ENCODE measurements around the gene ZBTB9.

Gene ZBTB9

GRCh38 chr6:33419580-33420490 lies 34.5 kb upstream of the ZBTB9 start, which contains the start of gene SYNGAP1:
SYNGAP1 (plus strand) TSS chr6:33420065; CDS start chr6:33420265, 200 bp downstream.
- Histone ChIP-seq H3K4me3 (ENCODE audit: low read length in 2 of 2) (peak within 1 kb of the TSS in 1 of 2 donors; percentile 87), H3K27me3 (ENCODE audit: control insufficient read depth in 2 of 2, insufficient read depth in 2 of 2, low read length in 2 of 2) (no peaks in the 10 kb centered on the region), H3K9me3 (ENCODE audit: control insufficient read depth in 2 of 2, low read length in 2 of 2) (no peaks in the 10 kb centered on the region), H3K36me3 (ENCODE audit: control insufficient read depth in 2 of 2, insufficient read depth in 2 of 2, low read length in 2 of 2) (peaks cover 12 to 15% of the 10 kb centered on the region in 2 donors), H3K9ac (ENCODE audit: low read depth in 1 of 2, low read length in 2 of 2) (peak within 1 kb of the TSS; percentile 0 to 42), H3K27ac (ENCODE audit: low read depth in 2 of 2, low read length in 2 of 2) (peak within 1 kb of the TSS; percentile 12 to 41), H3K4me1 (ENCODE audit: control insufficient read depth in 2 of 2, insufficient read depth in 2 of 2, low read length in 2 of 2) (peaks cover 29 to 36% of the 10 kb centered on the region in 2 donors)

GRCh38 chr6:33420491-33421343 lies 33.7 kb upstream of the ZBTB9 start:
- no peak overlapping the region for H3K9ac ChIP-seq (ENCODE audit: low read depth in 1 of 2, low read length in 2 of 2)
- no peak overlapping the region for H3K27ac ChIP-seq (ENCODE audit: low read depth in 2 of 2, low read length in 2 of 2)

GRCh38 chr6:33421344-33421643 lies 33.1 kb upstream of the ZBTB9 start:
- Histone ChIP-seq H3K4me3 (ENCODE audit: low read length in 2 of 2) (no peak overlapping the region), H3K36me3 (ENCODE audit: control insufficient read depth in 2 of 2, insufficient read depth in 2 of 2, low read length in 2 of 2) (peaks cover 0 to 3% of the 10 kb centered on the region in 2 donors), H3K9ac (ENCODE audit: low read depth in 1 of 2, low read length in 2 of 2) (no peak overlapping the region), H3K4me1 (ENCODE audit: control insufficient read depth in 2 of 2, insufficient read depth in 2 of 2, low read length in 2 of 2) (peaks cover 33 to 34% of the 10 kb centered on the region in 2 donors), H3K27me3 (ENCODE audit: control insufficient read depth in 2 of 2, insufficient read depth in 2 of 2, low read length in 2 of 2) (no peaks in the 10 kb centered on the region), H3K9me3 (ENCODE audit: control insufficient read depth in 2 of 2, low read length in 2 of 2) (no peaks in the 10 kb centered on the region), H3K27ac (ENCODE audit: low read depth in 2 of 2, low read length in 2 of 2) (no peak overlapping the region)

More at GRCh38 chr6:33420491-33421343, 33.7 kb upstream of the ZBTB9 start:
- no peak overlapping the region for H3K4me3 ChIP-seq (ENCODE audit: low read length in 2 of 2)
- H3K36me3 ChIP-seq (ENCODE audit: control insufficient read depth in 2 of 2, insufficient read depth in 2 of 2, low read length in 2 of 2) = peaks cover 3 to 8% of the 10 kb centered on the region in 2 donors
- H3K9me3 ChIP-seq (ENCODE audit: control insufficient read depth in 2 of 2, low read length in 2 of 2) = no peaks in the 10 kb centered on the region
- H3K4me1 ChIP-seq (ENCODE audit: control insufficient read depth in 2 of 2, insufficient read depth in 2 of 2, low read length in 2 of 2) = peaks cover 35 to 39% of the 10 kb centered on the region in 2 donors
- H3K27me3 ChIP-seq (ENCODE audit: control insufficient read depth in 2 of 2, insufficient read depth in 2 of 2, low read length in 2 of 2) = no peaks in the 10 kb centered on the region

DNA sequence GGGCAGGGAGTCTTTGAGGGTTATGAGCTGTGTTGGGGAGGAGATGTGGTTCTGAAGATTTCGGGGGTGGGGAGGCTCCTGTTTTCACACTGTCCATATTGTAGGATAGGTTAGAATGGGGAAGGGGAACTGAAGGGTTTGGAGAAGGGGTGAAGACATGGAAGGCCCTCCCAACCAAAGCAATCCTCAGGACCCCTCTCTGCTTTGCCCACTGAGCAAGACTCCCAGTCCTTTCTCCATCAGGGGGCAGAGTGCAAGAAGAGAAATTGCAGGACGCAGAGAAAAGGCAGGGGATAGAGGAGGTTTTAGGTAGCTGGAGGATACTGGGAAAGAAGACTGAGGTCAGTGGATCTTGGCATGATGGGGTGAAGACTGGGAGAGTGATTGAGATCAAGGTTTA lies 30.6 kb upstream of the ZBTB9 start:
- Histone ChIP-seq H3K36me3 (ENCODE audit: control insufficient read depth in 2 of 2, insufficient read depth in 2 of 2, low read length in 2 of 2) (no peaks in the 10 kb centered on the region), H3K9ac (ENCODE audit: low read depth in 1 of 2, low read length in 2 of 2) (no peak overlapping the region), H3K27me3 (ENCODE audit: control insufficient read depth in 2 of 2, insufficient read depth in 2 of 2, low read length in 2 of 2) (no peaks in the 10 kb centered on the region), H3K4me1 (ENCODE audit: control insufficient read depth in 2 of 2, insufficient read depth in 2 of 2, low read length in 2 of 2) (peaks cover 27 to 29% of the 10 kb centered on the region in 2 donors), H3K27ac (ENCODE audit: low read depth in 2 of 2, low read length in 2 of 2) (no peak overlapping the region), H3K9me3 (ENCODE audit: control insufficient read depth in 2 of 2, low read length in 2 of 2) (no peaks in the 10 kb centered on the region), H3K4me3 (ENCODE audit: low read length in 2 of 2) (no peak overlapping the region)

GRCh38 chr6:33424855-33425667 lies 29.3 kb upstream of the ZBTB9 start:
- Histone ChIP-seq H3K9ac (ENCODE audit: low read depth in 1 of 2, low read length in 2 of 2) (peak overlapping the region; percentile 80 to 91), H3K9me3 (ENCODE audit: control insufficient read depth in 2 of 2, low read length in 2 of 2) (no peaks in the 10 kb centered on the region), H3K4me1 (ENCODE audit: control insufficient read depth in 2 of 2, insufficient read depth in 2 of 2, low read length in 2 of 2) (peaks cover 25 to 29% of the 10 kb centered on the region in 2 donors), H3K4me3 (ENCODE audit: low read length in 2 of 2) (peak overlapping the region; percentile 70 to 86), H3K36me3 (ENCODE audit: control insufficient read depth in 2 of 2, insufficient read depth in 2 of 2, low read length in 2 of 2) (no peaks in the 10 kb centered on the region), H3K27ac (ENCODE audit: low read depth in 2 of 2, low read length in 2 of 2) (peak overlapping the region; percentile 89 to 92), H3K27me3 (ENCODE audit: control insufficient read depth in 2 of 2, insufficient read depth in 2 of 2, low read length in 2 of 2) (no peaks in the 10 kb centered on the region)

DNA sequence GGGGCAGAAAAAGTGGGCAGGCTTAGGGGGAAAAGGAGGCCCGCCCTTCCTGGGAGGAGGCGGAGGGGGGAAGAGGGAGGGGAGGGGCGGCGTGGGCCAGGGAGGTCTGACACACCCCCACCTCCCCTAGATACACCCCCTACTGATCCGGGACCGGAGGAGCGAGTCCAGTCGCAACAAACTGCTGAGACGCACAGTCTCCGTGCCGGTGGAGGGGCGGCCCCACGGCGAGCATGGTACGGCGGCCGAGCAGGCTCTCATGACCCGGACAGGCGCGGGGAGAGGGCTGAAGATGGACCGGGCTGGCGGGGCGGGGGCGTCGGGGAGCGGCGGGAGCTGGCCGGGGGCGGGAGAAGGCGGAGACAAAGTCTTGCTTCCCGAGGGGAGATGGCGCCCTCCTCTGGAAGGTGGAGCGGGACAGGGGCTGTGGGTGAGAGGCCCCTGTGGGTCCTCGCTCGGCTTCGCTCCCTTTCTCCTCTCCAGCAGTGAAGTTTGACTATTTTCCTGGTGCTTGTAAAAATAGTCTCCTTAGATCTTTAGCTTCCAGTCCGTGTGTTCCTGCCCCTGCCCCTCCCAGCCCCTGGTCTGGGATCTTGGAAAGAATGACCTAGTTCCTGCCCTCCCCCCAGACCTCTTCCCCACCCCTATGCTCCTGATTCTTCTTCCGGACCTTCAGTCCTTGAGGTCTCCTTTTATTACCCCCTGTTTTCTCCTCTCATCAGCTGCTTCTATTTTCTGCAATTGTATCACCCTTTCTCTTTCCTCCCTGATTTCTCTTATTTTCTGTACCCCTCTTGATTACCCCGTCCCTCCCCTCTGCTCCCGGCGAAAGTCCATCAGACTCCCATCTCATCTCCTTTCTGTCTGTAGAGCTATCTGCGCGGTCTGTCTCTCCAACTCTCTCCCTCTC lies 28.5 kb upstream of the ZBTB9 start:
- H3K27me3 ChIP-seq (ENCODE audit: control insufficient read depth in 2 of 2, insufficient read depth in 2 of 2, low read length in 2 of 2) = no peaks in the 10 kb centered on the region
- no peaks in the 10 kb centered on the region for H3K9me3 ChIP-seq (ENCODE audit: control insufficient read depth in 2 of 2, low read length in 2 of 2)
- peak overlapping the region; percentile 70 to 86 for H3K4me3 ChIP-seq (ENCODE audit: low read length in 2 of 2)
- H3K4me1 ChIP-seq (ENCODE audit: control insufficient read depth in 2 of 2, insufficient read depth in 2 of 2, low read length in 2 of 2) = peaks cover 25 to 32% of the 10 kb centered on the region in 2 donors
- H3K9ac ChIP-seq (ENCODE audit: low read depth in 1 of 2, low read length in 2 of 2) = peak overlapping the region; percentile 80 to 91
- no peaks in the 10 kb centered on the region for H3K36me3 ChIP-seq (ENCODE audit: control insufficient read depth in 2 of 2, insufficient read depth in 2 of 2, low read length in 2 of 2)
- peak overlapping the region; percentile 89 to 92 for H3K27ac ChIP-seq (ENCODE audit: low read depth in 2 of 2, low read length in 2 of 2)

- Histone ChIP-seq H3K4me3 (ENCODE audit: low read length in 2 of 2) (peak overlapping the region; percentile 70 to 86), H3K27ac (ENCODE audit: low read depth in 2 of 2, low read length in 2 of 2) (peak overlapping the region; percentile 89 to 92), H3K4me1 (ENCODE audit: control insufficient read depth in 2 of 2, insufficient read depth in 2 of 2, low read length in 2 of 2) (peaks cover 30 to 33% of the 10 kb centered on the region in 2 donors), H3K9me3 (ENCODE audit: control insufficient read depth in 2 of 2, low read length in 2 of 2) (no peaks in the 10 kb centered on the region), H3K36me3 (ENCODE audit: control insufficient read depth in 2 of 2, insufficient read depth in 2 of 2, low read length in 2 of 2) (no peaks in the 10 kb centered on the region), H3K27me3 (ENCODE audit: control insufficient read depth in 2 of 2, insufficient read depth in 2 of 2, low read length in 2 of 2) (no peaks in the 10 kb centered on the region), H3K9ac (ENCODE audit: low read depth in 1 of 2, low read length in 2 of 2) (peak overlapping the region; percentile 58 to 70)
Measured at GRCh38 chr6:33426590-33427511, 27.5 kb upstream of the ZBTB9 start.

- Histone ChIP-seq H3K27me3 (ENCODE audit: control insufficient read depth in 2 of 2, insufficient read depth in 2 of 2, low read length in 2 of 2) (no peaks in the 10 kb centered on the region), H3K4me1 (ENCODE audit: control insufficient read depth in 2 of 2, insufficient read depth in 2 of 2, low read length in 2 of 2) (peaks cover 30 to 33% of the 10 kb centered on the region in 2 donors), H3K36me3 (ENCODE audit: control insufficient read depth in 2 of 2, insufficient read depth in 2 of 2, low read length in 2 of 2) (no peaks in the 10 kb centered on the region), H3K27ac (ENCODE audit: low read depth in 2 of 2, low read length in 2 of 2) (peak overlapping the region; percentile 26 to 56), H3K9ac (ENCODE audit: low read depth in 1 of 2, low read length in 2 of 2) (peak overlapping the region; percentile 58 to 70), H3K4me3 (ENCODE audit: low read length in 2 of 2) (peak overlapping the region; percentile 55 to 72), H3K9me3 (ENCODE audit: control insufficient read depth in 2 of 2, low read length in 2 of 2) (no peaks in the 10 kb centered on the region)
Measured at GRCh38 chr6:33427585-33428223, 26.7 kb upstream of the ZBTB9 start.

Data from mucosa of rectum (tissue), 2 donors.